Activated B cell treated with CpG ODN at 0.5 μM for 24 hours (primary cell): ENCODE measurements around the gene GGCT. TPM values are rescaled to one million over a fixed set of nuclear protein-coding genes. Genes with fewer than 3 reads are reported as not detected.
A peak's percentile ranks its signal among the peaks of the same experiment; 100 is the strongest.

Experiments used
- ATAC-seq: fragments of 200-7000 bp; cut with Tn5 transposase; one replicate; pipeline ENCODE4 v1.10.0; 2021; ENCODE audit warnings: low read depth, mild to moderate bottlenecking, moderate library complexity
- CTCF ChIA-PET: fragments of 350-600 bp; sonication (Branson Sonifier 250); formaldehyde crosslinking; loops from one replicate; lab custom pipeline; 2021; ENCODE audit warnings: antibody characterized with exemption; lab: Charles Lee
- POLR2A ChIA-PET: fragments of 350-600 bp; sonication (Branson Sonifier 250); formaldehyde crosslinking; loops from one replicate; lab custom pipeline; 2021; ENCODE audit warnings: antibody characterized with exemption; lab: Charles Lee
- DNase-seq: peaks from one replicate; pipeline ENCODE4 v3.0.0; 2022
- H3K27ac Mint-ChIP-seq: one replicate; pipeline ENCODE4 v1.8.0; 2020; ENCODE audit warnings: mixed read lengths
- H3K27me3 Mint-ChIP-seq: one replicate; pipeline ENCODE4 v1.8.0; 2021; ENCODE audit warnings: mixed read lengths
- H3K36me3 Mint-ChIP-seq: one replicate; pipeline ENCODE4 v1.8.0; 2021; ENCODE audit warnings: low read depth, mixed read lengths
- H3K4me1 Mint-ChIP-seq: one replicate; pipeline ENCODE4 v1.8.0; 2021; ENCODE audit warnings: mixed read lengths
- H3K4me3 Mint-ChIP-seq: one replicate; pipeline ENCODE4 v1.8.0; 2020; ENCODE audit warnings: mild to moderate bottlenecking, mixed read lengths
- H3K9me3 Mint-ChIP-seq: one replicate; pipeline ENCODE4 v1.8.0; 2020; ENCODE audit warnings: mixed read lengths
- intact Hi-C: fragments of 100-400 bp; cut with micrococcal nuclease; formaldehyde crosslinking; loops from one replicate; pipeline ENCODE4 v1.15.1; 2024
- total RNA-seq: library from RNA; stranded (reverse); gene quantifications from 2 replicates; pipeline ENCODE4 v1.2.3, GENCODE V29; 2022
- TF ChIP-seq, protein P1 (sequence below): fragments of 200-600 bp; IDR thresholded peaks from one replicate; pipeline ENCODE4 v1.8.0; 2022; ENCODE audit warnings: antibody characterized with exemption, mild to moderate bottlenecking

GGCT gene
- total RNA-seq, 1 donor from 2014 or later = 24.4 TPM

- Mint-ChIP-seq H3K27me3 (no peaks in the 10 kb centered on the region), H3K36me3 (peaks cover 17% of the 10 kb centered on the region), H3K9me3 (no peaks in the 10 kb centered on the region), H3K4me1 (peaks cover 93% of the 10 kb centered on the region), H3K4me3 (no peak overlapping the region), H3K27ac (peak overlapping the region; percentile 52)
- TF ChIP-seq, protein P1, sequence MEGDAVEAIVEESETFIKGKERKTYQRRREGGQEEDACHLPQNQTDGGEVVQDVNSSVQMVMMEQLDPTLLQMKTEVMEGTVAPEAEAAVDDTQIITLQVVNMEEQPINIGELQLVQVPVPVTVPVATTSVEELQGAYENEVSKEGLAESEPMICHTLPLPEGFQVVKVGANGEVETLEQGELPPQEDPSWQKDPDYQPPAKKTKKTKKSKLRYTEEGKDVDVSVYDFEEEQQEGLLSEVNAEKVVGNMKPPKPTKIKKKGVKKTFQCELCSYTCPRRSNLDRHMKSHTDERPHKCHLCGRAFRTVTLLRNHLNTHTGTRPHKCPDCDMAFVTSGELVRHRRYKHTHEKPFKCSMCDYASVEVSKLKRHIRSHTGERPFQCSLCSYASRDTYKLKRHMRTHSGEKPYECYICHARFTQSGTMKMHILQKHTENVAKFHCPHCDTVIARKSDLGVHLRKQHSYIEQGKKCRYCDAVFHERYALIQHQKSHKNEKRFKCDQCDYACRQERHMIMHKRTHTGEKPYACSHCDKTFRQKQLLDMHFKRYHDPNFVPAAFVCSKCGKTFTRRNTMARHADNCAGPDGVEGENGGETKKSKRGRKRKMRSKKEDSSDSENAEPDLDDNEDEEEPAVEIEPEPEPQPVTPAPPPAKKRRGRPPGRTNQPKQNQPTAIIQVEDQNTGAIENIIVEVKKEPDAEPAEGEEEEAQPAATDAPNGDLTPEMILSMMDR = no peak
- POLR2A ChIA-PET = no interaction called here
- CTCF ChIA-PET = no interaction called here
- no peak for ATAC-seq
- intact Hi-C loops = no loop called here
- DNase-seq = no peak
Observed at GRCh38 chr7:30472081-30472783, 32.4 kb downstream of the GGCT start.

- ChIA-PET CTCF (no interaction called here), POLR2A (interaction anchor here (0.5 kb wide), 1 partner anchor 231 kb away, joined by 3 read pairs; no protein-coding TSS in a partner anchor)
- H3K4me1 Mint-ChIP-seq = peaks cover 93% of the 10 kb centered on the region
- H3K9me3 Mint-ChIP-seq = no peaks in the 10 kb centered on the region
- intact Hi-C loops = no loop called here
- no peak for DNase-seq
- ATAC-seq = no peak
- H3K4me3 Mint-ChIP-seq = no peak overlapping the region
- H3K27me3 Mint-ChIP-seq = no peaks in the 10 kb centered on the region
- peaks cover 17% of the 10 kb centered on the region for H3K36me3 Mint-ChIP-seq
- peak overlapping the region; percentile 51 for H3K27ac Mint-ChIP-seq
- TF ChIP-seq, protein P1 = no peak
Observed at GRCh38 chr7:30471205-30471604, 33.4 kb downstream of the GGCT start.

GRCh38 chr7:30470771-30471170 is 33.9 kb downstream of the GGCT start:
- ChIA-PET POLR2A (no interaction called here), CTCF (no interaction called here)
- no peak overlapping the region for H3K4me3 Mint-ChIP-seq
- H3K4me1 Mint-ChIP-seq = peaks cover 93% of the 10 kb centered on the region
- DNase-seq (no peak), ATAC-seq (no peak)
- H3K27me3 Mint-ChIP-seq = no peaks in the 10 kb centered on the region
- no peaks in the 10 kb centered on the region for H3K9me3 Mint-ChIP-seq
- peak overlapping the region; percentile 51 for H3K27ac Mint-ChIP-seq
- H3K36me3 Mint-ChIP-seq = peaks cover 17% of the 10 kb centered on the region
- TF ChIP-seq, protein P1 = no peak
- intact Hi-C loops = no loop called here

DNA sequence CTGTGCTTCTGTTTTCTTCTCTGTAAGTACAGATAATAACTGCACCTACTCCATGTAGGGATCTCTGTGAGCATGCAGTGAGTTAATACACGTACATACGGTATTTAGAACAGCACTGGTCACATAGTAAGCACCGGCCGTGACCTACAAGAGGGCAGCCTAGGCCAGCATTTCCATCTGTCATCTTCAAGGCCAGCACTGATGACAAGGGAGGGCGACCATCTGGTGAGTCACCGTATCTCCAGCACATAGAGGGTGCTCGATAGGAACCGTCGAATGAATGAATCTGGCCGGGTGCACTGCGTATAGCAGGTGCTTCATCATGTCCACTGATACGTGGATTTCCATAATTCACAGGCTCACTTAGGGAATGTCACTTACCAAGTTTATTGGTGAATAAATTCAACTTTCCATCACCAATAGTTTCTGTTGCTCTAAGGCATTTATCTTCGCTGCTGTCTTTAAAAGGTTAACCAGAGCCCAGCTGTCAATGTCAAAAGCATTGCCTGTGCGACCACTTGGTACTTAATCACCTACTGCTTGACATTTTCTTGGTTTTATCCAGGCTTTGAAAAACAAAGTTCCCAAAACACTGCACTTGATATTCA is 34.4 kb downstream of the GGCT start:
- TF ChIP-seq, protein P1 = no peak
- H3K9me3 Mint-ChIP-seq = no peaks in the 10 kb centered on the region
- peaks cover 17% of the 10 kb centered on the region for H3K36me3 Mint-ChIP-seq
- POLR2A ChIA-PET = interaction anchor here (3.2 kb wide), 1 partner anchor 8 kb away, joined by 18 read pairs; the partner anchor contains the start of gene NOD1
- DNase-seq = no peak
- H3K27me3 Mint-ChIP-seq = no peaks in the 10 kb centered on the region
- CTCF ChIA-PET = no interaction called here
- H3K4me3 Mint-ChIP-seq = no peak overlapping the region
- ATAC-seq = no peak
- H3K27ac Mint-ChIP-seq = peak overlapping the region; percentile 62
- intact Hi-C loops = no loop called here
- peaks cover 93% of the 10 kb centered on the region for H3K4me1 Mint-ChIP-seq

GRCh38 chr7:30469303-30469702 is 35.3 kb downstream of the GGCT start:
- Mint-ChIP-seq H3K36me3 (peaks cover 17% of the 10 kb centered on the region), H3K4me3 (no peak overlapping the region), H3K4me1 (peaks cover 93% of the 10 kb centered on the region), H3K27ac (no peak overlapping the region), H3K9me3 (no peaks in the 10 kb centered on the region), H3K27me3 (no peaks in the 10 kb centered on the region)
- POLR2A ChIA-PET = interaction anchor here (0.6 to 3.2 kb wide), 3 partner anchors 9 to 626 kb away, joined by 3 to 18 read pairs (median 6); partner anchors contain the start of gene NOD1
- intact Hi-C loops = loop anchor here (5.0 kb wide), 1 partner anchor 122 kb away; no protein-coding TSS in a partner anchor
- no peak for DNase-seq
- TF ChIP-seq, protein P1 = no peak
- CTCF ChIA-PET = no interaction called here
- no peak for ATAC-seq
